ENCODE data around the gene CDH23. TPM values are rescaled to one million over a fixed set of nuclear protein-coding genes. Genes with fewer than 3 reads are reported as not detected.

CDH23 gene
- total RNA-seq, 3 donors from 2014 or later = 1.8 to 3.6 (median 3.0) TPM

GRCh38 chr10:71694039-71694501 lies 297.4 kb downstream of the CDH23 start:
- H3K36me3 ChIP-seq (ENCODE audit: low read depth) = no peaks in the 10 kb centered on the region
- H3K4me3 ChIP-seq = no peak overlapping the region
- ATAC-seq (no peak), DNase-seq (no peak)
- intact Hi-C loops (cut with DNase I, micrococcal nuclease) = loop anchor here in 1 of 2 donors (10.0 kb wide), 1 partner anchor 309 kb away; no protein-coding TSS in a partner anchor
- no peak for TF ChIP-seq CTCF (IDR thresholded peaks at IDR 0.05)
- H3K4me1 ChIP-seq (ENCODE audit: low read depth) = no peaks in the 10 kb centered on the region
- no peaks in the 10 kb centered on the region for H3K9me3 ChIP-seq

DNA sequence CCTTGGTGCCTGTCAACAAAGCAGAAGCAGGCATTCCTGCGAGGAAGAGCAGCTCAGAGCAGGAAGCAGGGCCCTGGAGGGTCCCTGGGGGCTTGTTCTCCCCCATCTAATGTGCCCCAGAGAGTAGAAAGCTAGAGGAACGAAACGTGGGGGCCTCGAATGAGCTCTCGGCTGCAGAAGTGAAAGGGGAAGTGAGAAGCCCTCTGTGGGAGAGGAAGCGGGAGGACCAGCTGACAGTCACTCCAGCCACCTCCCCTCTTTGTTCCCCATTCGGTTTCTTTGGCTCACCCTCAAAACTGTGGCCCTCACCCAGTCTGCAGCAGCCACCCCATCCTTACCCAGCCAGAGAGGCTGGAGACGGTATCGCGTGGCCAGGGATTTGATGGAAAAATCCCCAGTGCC lies 297.8 kb downstream of the CDH23 start:
- H3K36me3 ChIP-seq (ENCODE audit: low read depth) = no peaks in the 10 kb centered on the region
- H3K4me3 ChIP-seq = no peak overlapping the region
- DNase-seq (peak in 2 of 3 donors; percentile 54 to 74), ATAC-seq (peak; percentile 75)
- TF ChIP-seq CTCF (IDR thresholded peaks at IDR 0.05) = no peak
- intact Hi-C loops (cut with DNase I, micrococcal nuclease) = loop anchor here in 1 of 2 donors (10.0 kb wide), 1 partner anchor 310 kb away; no protein-coding TSS in a partner anchor
- no peaks in the 10 kb centered on the region for H3K4me1 ChIP-seq (ENCODE audit: low read depth)
- no peaks in the 10 kb centered on the region for H3K9me3 ChIP-seq

DNA sequence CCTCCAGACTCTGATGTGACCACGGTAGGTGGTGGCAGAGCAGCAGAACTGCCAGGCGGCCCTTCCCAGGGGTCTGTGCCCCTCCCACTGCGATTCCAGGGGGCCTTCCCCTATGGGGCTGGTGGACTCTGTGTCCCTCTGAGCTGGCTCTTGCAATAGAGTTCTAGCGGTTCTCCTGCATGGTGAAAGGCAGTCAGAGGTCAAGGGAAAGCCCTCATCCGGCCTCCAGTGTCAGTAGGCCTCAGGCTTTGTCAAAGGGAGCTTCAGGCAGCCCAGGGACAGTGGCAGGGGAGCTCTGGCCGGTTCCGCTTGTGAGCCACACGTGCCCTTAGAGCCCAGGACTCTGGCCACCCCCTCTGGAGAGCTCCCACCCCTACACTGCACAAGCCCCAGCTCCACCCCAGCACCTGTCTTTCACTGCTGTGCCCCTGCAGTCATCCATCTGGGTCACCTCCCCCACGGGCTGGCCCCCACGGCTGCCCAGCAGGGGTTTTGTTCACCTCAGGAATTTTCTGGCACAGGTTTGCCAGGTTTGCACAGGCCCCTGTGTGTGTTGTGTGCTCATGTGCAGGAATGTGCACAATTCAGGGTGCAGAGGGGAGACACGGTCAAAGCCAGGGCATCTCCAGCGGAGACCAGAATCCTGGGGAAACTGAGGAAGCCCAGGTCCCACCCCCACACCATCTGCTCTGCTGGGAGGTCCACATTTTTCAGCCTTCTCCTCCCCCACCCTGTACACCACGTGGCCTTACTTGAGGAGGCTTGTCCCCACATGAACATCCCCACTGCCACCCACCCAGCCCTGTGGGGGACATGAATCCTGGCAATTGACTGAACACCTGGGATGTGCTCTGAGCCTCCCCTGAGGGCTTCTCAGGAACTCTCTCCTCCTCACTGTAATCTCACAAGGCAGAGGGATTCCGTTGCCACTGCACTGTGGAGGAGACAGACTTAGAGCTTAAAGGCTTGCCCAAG lies 299.1 kb downstream of the CDH23 start:
- DNase-seq (no peak), ATAC-seq (no peak)
- H3K4me1 ChIP-seq (ENCODE audit: low read depth) = no peaks in the 10 kb centered on the region
- H3K9me3 ChIP-seq = no peaks in the 10 kb centered on the region
- intact Hi-C loops (cut with DNase I, micrococcal nuclease) = loop anchor here in 1 of 2 donors (10.0 kb wide), 1 partner anchor 311 kb away; no protein-coding TSS in a partner anchor
- H3K36me3 ChIP-seq (ENCODE audit: low read depth) = no peaks in the 10 kb centered on the region
- no peak overlapping the region for H3K4me3 ChIP-seq
- no peak for TF ChIP-seq CTCF (IDR thresholded peaks at IDR 0.05)

GRCh38 chr10:71696628-71697326 lies 300.1 kb downstream of the CDH23 start:
- peak; percentile 88 for TF ChIP-seq CTCF (IDR thresholded peaks at IDR 0.05)
- Histone ChIP-seq H3K4me1 (ENCODE audit: low read depth) (no peaks in the 10 kb centered on the region), H3K4me3 (no peak overlapping the region), H3K36me3 (ENCODE audit: low read depth) (no peaks in the 10 kb centered on the region), H3K9me3 (no peaks in the 10 kb centered on the region)
- intact Hi-C loops (cut with DNase I, micrococcal nuclease) = loop anchor here in 1 of 2 donors (10.0 kb wide), 1 partner anchor 312 kb away; no protein-coding TSS in a partner anchor
- peak; percentile 82 for ATAC-seq
- DNase-seq = peak; percentile 74 to 91 (median 85)

DNA sequence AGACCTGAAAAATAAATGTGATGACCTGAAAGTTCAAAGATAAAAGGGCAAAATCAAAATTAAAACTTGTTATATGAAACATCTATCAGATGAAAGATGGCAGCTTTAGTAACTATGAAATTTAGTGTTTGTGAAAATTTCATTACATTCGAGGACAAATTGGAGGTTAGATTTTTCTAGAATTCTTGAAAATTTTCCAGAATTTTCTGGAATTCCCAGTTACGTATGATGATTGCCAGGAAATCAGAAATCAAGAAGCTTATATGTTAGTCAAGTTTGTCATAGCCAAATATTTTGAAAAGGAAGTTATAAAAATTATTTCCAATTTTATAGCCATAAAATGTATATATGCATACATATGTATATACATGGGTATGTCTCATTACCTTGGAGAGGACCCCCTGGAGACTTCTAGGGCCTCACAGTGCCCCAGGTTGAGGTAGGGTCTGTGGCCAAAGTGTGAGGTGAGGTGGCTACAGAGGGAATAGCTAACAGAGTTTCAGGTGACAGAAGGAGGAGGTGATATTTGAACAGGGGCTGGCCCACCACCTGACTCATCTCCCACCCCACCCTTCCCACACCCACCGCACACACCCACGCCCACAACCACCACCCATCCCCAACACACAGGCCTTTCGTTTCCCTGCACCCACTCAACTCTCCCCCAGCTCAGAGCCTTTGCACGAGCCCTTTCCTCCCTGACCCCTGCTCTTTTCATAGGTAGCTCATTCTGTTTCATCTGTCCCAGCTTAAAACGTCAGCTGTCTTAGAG lies 301.4 kb downstream of the CDH23 start:
- ATAC-seq = no peak
- Histone ChIP-seq H3K4me3 (no peak overlapping the region), H3K9me3 (no peaks in the 10 kb centered on the region), H3K4me1 (ENCODE audit: low read depth) (no peaks in the 10 kb centered on the region), H3K36me3 (ENCODE audit: low read depth) (no peaks in the 10 kb centered on the region)
- intact Hi-C loops (cut with DNase I, micrococcal nuclease) = loop anchor here in 1 of 2 donors (10.0 kb wide), 1 partner anchor 313 kb away; no protein-coding TSS in a partner anchor
- no peak for DNase-seq
- TF ChIP-seq CTCF (IDR thresholded peaks at IDR 0.05) = no peak
